ENCODE results near the gene POU6F1.

POU6F1 gene

DNA sequence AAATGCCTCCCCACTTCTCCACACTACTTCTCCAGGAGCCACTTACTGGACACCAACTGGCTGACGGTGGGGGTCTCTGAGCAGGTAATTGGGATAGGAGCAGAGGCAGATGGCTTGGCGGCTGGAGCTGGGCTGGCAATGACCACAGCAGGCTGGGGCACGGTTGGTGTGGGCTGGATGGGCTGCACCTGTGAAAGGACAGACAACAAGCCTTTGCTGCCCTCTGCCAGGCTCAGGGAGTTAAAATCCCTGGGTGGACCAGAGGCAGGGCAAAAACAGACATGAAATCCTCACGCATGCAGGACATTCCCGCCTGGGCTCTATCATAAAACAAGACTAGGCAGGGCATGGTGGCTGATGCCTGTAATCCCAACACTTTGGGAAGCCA, 25.6 kb downstream of the POU6F1 start:
- DNase-seq = no peak

DNA sequence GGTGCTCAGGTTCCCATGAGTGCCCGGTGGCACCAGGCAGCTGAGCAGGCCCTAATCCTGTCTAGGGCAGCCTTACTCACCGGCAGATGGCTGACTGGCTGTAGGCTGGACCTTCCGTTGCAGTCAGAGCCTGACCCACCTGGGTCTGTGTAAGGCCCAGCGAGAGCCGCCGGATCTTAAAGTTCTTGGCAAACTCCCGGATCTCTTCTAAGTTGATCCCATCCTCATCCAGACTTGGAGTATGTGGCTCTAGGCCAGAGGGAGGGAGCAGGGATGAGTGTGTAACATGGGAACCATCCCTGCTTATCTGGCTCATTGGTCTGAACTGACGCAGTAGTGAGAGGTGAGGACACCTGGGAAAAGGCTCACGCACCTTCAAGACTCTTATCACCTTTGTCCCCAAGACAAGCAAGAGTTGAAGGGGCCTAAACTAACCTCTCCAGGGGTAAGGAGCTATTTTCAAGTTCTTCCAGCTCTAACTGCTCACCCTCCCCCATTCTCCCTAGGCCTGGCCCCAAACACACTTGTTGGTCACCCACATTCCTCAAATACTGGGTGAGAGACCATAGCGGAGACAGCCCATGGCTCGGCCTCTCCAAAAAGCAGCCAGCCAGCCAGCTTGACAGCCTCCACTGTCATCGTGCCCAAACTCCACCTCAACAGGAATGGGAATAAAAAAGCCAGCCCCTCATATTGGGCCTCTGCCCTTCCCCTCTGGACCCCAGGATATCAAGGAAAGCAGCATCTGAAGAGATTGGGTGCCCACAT, 26.2 kb downstream of the POU6F1 start:
- DNase-seq = no peak

DNA sequence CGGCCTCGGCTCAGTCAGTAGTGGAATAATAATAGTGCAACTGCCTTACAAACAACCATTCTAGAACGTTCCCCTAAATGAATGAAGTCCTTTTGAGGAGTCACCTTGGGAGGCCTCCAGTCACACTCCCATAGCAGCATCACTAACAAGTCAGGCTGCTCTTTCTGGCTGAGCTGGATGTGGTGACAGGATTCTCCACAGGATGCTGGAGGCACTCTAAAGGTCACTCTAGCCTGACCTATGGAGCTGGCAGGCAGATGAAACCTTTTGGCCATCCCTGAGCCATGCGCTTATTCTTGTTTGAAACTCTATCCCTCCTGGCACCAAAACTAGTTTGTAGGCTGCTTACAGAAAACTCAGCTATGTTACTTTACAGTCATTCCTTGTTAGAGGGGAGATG, 27.0 kb downstream of the POU6F1 start:
- no peak for DNase-seq

DNA sequence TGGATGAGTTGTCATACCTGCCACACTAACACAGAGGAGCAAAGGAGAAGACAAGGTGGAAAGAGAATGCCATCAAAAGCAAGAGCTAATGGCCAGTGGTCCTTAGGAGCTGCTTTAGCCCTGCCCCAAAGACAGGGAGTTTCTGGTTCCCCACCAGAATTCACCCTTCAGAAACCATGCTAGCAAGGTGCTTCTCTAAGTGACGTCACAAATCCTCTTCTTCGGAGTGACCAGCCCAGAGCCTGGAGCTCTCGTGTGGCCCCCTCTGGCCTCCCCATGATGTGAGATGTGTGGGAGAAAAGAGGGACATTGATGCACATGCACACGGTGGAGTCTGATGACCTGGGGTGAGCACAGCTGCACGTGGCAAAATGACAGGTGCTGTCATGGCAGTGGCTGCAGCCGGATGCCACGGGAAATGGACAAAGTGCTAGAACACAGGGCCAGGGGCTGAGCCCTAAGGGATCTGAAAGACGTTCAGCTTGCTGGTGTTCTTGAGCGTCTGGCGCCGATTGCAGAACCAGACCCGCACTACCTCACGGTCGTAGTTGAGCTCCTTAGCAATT, 28.0 kb downstream of the POU6F1 start:
- no peak for DNase-seq

DNA sequence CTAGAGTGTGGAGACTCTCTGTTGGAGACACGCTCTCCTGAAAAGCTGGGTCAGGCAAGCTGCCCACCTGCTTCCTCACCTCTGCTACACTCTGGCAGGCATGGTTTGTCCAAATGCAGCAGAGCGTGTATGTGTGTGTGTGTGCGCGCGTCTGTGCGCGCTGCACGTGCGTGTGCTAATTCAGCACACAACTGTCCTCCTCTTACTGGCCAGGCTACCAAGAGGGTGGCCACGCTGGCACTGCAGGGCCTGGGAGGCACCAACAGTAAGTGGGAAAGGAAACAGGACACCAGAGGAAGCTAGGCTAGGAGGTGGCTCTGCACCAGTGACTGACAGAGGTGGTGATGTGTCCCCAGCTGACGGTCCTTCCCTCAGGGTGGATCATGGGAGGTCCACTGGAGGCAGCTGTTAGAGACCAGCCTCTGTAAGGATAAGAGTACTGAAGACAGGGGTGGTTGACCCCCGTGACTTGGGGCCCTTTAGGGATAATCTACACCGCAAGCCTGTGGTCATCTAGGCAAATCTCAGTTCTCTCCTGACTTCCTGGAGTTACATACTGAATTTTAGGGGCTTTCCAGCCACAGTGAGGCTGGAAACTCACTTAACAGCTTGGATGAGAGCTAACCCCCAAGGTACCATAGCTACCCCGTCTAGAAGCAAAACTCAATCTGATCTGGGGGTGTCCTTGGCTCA, 29.4 kb downstream of the POU6F1 start:
- no peak for DNase-seq

DNA sequence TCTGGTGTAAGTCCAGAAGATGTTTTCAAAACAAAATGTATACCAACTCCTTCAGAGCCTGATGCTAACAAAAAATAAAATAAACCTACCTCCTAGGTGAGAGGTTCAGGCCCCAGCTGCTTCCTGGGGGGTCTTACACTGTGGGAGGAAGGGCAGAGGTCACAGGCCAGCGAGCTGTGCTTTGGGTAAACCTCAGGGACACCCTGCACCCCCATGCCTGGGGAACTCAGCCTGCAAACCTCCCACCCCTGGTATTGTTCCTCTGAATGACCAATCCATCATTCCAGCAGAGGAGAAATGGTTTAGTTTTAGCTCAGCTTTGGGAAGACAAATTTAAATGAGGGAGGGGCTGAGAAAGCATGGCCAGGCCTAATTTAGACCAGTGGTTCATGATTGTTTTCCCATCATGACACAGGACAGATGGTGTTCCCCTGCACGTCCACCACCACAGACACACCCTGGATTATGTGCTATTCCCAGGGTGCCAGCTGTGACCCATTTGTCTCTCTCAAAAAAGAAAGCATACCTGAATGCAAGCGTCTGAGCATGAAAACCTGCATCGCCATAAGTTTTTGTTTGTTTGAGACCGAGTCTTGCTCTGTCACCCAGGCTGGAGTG, 30.4 kb downstream of the POU6F1 start:
- DNase-seq = no peak

DNA sequence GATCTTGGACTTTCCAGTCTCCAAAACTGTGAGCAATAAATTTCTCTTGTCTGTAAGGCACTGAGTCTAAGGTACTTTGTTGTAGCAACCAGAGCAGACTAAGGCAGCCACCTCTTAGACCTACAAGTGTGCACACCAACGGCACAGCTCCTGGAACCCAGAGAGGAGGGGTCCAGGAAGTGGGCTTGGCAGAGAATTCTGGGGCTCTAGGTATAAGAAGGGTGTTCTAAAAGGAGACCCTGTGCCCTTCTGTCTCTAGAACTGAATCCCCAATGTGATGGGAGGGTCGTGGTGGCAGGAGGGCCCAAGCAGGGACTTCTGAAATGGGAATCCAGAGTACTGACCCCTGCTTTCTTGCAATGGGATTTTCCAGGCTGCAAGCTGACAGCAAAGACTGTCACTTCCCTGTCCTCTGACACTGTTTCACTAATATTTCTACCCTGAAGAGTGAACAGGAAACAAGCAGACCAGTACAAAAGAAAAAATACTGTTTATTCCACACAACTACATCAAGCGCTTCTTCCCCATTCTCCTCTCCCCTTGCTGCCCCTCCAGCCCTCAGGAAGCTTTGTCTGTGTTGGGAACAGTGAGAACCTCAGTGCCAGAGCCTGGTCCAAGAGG, 31.3 kb downstream of the POU6F1 start:
- DNase-seq = no peak

DNA sequence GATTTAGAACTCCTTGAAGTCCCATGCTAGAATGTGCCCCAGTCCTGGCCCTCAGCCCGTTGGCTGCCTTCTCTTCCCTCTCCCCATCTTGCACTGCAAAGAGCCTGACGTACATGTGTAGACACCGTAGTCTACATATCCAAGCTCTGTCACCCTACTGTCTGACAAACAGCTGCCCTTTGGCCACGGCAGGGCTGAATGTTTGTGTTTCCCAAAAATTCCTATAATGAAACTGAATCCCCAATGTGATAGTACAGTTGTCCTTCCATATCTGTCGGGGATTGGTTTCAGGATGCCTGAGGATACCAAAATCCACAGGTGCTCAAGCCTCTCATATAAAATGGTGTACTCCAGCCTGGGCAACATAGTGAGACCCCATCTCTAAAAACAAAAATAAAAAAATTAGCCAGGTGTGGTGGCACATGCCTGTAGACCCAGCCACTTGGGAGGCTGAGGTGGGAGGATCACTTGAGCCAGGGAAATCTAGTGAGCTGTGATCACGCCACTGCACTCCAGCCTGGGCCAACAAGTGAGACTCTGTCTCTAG, 32.6 kb downstream of the POU6F1 start:
- no peak for DNase-seq

DNA sequence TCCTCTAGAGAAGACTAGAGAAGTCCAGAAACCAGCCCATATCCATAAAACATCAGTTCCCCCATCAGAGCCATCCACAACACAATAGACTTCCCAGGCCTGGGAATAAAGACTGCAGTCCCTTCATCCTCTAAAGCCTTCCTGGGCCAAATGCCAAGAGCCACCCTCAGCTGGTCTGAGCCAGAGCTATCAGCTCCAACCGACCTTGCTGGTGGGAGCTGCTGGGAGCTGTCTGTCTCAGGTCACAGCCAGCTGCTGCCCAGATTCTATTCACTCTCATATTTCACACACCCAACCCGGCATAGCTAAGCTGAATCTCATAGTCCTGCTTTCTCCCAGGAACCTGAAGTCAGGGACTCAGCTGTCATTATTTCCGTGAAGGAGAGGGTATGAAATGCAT, 34.0 kb downstream of the POU6F1 start:
- DNase-seq = no peak

DNA sequence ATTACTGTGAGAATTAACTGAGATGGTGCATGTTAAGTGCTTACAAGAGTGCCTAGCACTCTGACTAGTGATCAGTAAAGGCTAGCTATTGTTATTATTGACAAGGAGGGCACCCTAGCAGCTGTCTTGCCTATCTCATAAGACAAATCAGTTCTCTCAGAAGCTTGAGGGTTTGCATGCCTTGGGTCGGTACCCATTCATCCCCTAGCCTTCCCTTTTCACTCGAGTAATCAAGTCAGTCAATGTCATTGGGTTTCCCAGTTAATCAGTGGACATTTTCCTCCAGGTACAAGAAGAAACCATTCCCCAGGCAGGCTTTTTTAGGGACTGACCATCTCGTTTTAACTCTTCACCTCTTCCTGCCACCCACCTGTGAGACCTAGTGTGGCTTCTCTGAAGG, 34.5 kb downstream of the POU6F1 start:
- no peak for DNase-seq

DNA sequence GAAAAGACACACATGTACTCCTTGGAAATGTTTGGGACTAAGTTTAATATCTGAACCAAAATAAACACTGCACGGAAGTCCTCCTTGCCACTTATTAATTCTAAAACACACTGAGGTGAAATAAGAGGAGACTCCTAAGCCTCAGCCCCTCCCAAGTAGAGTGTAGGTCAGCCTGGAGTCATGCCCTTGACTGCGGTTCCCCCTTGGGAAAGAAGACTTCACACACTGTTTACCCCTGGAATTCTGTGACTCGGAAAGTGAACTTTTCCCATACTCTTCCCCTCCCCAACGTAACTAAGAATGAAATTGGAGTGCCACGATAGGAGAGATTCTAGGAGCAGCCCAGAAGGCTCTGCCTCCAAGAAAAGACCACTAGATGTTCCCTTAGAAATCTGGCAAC, 36.3 kb downstream of the POU6F1 start:
- no peak for DNase-seq

DNA sequence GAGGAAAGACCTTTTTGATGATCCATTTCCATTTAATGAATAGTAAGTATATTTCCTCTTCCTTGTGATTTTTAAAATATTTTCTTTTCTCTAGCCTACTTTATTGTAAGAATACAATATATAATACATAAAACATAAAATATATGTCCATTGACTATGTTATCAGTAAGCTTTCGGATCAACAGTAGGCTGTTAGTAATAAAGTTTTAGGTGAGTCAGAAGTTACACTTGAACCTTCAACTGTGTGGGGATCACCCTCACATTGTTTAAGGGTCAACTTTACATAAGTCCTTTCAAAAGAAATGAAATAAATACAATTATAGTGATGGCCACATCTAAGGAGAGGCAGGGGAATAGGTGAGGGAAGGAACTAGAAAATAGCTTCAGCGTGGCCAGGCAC, 40.0 kb downstream of the POU6F1 start:
- no peak for DNase-seq

DNA sequence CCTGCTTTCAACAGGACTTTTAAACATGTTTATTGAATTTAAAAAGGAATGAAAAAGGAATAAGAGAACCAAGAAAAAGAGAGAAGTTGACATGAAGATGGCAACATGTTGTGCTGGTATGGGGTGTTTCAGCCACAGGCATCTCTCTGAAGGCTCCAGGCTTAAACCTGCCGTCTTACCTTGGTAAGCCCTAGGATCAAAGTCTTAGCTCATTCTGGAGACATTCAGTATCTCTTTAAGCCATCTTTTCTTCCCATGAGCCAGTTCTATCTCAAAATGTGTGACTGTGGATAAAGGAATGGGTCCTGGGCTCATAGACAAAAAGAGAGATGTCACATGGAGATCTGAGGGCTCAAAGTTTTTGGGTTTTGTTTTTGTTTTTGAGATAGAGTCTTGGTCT, 43.4 kb downstream of the POU6F1 start:
- DNase-seq = no peak

DNA sequence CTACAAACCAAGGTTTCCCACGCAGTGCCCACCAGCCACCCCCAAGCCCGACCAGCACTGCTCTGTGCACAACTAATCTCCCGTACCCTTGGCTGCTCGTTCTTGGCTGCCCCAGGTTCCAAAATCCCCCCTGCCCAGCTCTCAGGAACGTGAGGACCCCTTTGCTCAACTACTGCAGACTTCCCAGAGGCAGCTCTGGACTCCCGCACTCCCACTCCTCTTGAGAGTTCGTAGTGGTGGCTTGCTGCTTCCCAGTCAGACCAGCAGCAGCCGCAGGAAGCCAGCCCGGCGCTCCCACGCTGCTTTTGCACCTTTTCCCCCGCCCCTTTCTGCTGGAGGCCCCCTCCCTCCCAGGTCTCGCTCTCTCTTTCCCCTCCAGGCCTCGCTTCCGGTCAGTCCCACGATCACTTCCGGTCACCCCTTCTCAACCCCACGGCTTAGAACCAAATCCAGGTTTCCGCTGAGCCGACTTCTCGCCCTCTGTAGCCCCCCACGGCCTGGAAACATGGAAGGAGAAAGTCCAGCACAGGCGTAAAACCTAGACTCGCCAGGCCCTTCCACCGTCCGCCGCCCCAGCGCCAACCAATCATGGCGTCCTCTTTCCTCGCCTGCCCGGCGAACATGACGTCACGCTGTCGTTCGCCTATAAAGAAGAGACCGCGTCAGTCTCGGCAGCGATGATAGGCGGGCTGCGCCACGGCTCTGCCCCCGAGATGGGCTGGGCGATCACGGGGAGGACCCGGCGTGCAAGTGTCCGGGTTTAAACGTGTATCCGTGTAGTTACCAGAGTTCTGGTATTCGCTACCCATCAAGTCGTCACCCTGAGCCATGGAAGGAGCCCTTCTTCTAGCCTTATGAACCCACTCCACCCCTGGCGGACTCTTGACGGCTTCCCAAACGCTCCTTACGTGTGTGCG, 45.1 kb downstream of the POU6F1 start, which contains the start of gene TFCP2:
Gene TFCP2, minus strand, starts transcription at position 621 of the 917 bp plus-strand sequence. CDS start 713 bp downstream, outside the sequence.
- DNase-seq = peak; percentile 82

DNA sequence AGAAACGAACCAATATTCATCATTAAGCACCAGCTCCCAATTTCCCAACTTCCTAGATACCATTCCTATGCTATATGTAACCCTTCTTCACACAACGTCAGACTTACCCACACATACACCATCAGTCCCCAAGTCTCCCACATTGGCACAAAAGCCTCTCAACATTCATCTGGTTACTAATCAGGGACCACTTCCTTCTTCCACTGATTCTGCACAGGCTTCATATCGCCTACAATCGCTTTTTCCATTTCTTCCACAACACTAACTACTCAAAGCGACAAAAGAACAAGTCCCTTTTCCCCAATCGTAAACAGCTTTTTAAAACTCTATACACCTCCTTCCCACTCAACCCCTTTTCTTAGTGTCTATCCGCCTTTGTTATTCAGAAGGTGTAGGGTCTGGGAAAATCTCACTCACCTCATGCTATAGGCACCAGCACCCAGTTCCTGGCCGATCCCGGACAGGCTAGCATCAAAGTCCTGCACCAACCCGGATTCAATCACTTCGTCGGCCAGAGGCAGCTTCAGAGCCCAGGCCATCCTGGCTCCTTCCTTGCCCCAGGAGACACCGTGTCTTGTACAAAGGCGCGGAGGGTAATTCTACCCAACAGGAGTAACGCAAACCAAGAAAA, 45.9 kb downstream of the POU6F1 start:
- no peak for DNase-seq

DNA sequence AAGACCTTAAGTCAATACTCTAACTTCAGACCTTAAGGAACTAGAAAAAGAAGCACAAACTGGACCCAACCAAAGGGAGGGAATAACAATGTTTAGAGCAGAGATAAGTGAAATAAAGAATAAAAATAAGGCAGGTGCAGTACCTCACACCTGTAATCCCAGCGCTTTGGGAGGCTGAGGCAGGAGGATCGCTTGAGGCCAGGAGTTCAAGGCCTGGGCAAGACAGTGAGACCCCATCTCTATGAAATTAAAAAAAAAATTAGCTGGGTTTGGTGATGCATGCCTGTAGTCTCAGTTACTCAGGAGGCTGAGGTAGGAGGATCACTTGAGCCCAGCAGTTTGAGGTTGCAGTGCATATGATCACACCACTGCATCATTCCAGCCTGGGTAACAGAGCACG, 54.1 kb downstream of the POU6F1 start:
- DNase-seq = no peak

DNA sequence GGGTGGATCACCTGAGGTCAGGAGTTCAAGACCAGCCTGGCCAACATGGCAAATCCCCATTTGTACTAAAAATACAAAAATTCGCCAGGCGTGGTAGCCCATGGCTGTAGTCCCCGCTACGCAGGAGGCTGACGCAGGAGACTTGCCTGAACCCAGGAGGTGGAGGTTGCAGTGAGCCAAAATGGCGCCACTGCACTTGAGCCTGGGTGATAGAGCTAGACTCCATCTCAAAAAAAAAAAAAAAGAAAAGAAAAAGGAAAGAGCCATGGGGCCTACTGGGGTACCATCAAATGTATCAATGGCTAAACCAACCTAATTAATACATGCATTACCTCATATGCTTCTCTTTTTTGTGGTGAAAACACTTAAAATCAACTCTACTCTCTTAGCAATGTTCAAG, 55.6 kb downstream of the POU6F1 start:
- DNase-seq = no peak

DNA sequence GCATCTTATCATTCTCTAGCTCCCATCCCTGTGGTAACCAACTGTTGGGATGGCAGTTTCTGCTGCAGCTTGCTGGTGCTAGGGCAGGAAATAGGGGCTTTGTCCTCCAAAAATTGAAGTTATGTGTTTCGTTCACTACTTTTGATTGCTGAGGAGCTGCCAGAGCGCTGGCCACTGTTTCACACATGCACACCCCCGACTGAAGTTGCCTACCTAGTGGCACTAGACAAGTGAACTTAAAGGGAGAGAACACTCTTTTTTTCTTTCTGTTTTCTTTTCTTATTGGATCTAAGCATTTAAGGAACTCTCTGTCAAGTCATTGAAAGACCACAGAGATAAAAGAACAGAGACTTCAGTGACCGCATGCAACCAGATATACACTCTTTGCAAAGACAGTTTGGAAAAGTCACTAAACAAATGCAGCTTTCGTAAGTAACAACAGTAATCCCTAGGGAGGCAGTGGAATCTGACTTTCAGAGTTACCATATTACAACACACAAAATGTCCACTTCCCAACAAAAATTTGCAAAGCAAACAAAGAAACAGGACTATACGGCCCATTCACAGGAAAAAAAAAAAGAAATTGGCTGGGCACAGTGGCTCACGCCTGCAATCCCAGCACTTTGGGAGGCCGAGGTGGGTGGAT, 56.9 kb downstream of the POU6F1 start:
- DNase-seq = no peak

DNA sequence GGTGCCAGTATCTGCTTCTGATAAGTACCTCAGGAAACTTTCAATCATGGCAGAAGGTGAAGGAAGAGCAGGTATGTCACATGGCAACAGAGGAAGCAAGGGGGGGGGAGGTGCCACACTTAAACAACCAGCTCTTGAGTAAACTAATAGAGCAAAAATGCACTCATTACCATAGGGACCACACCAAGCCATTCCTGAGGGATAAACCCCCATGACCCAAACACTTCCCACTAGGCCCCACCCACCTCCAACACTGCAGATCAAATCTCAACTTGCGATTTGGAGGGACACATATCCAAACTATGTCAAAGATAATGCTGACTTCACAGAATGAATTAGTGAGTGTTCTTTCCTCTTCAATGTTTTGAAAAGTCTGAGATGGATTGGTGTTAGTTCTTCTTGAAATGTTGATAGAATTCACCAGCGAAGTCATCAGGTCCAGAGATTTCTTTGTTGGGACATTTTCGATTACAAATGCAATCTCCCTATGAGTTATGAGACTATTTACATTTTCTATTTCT, 61.6 kb downstream of the POU6F1 start:
- no peak for DNase-seq

DNA sequence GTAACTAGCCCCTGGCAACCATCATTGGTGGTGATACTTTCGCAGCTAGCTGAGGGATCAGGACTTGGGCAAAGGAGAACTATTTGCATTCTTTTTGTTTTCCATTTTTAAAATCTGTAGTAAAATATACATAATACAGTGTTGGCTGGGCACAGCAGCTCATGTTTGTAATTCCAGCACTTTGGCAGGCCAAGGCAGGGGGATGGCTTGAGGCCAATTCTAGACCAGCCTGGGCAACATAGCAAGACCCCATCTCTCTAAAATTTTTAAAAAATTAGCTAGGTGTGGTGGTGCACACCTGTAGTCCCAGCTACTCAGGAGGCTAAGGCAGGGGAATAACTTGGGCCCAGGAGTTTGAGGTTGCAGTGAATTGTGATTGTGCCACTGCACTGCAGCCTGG, 64.9 kb downstream of the POU6F1 start:
- no peak for DNase-seq

DNA sequence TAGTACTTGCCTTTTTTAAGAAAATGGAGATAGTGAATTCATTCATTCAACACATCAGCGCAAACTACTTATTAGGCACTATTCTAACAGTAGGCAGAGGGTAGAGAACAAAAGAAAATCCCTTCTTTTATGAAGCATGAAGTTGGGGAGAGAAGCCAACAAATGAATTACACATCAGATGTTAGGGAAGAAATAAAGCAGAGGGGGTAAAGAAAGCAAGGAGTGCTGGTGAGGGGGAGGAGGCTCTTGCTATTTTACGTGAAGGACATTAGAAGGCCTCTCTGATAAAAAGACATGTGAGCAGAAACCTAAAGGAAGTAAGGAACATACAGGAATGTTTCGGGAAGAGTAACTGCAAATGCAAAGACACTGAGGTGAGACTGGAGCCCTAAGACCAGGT, 67.1 kb downstream of the POU6F1 start:
- DNase-seq = no peak

Measured in NCI-H1436 treated with DMSO at 0.1 percent for 48 hours (cell line).